IMR-90 (cell line): Measurements from ENCODE around the gene MPG. TPM values are rescaled to one million over a fixed set of nuclear protein-coding genes. Genes with fewer than 3 reads are reported as not detected.

Experiments used
- ATAC-seq: fragments of 200-7000 bp; cut with Tn5 transposase; 2 replicates; pipeline ENCODE4 v1.9.1; 2020; ENCODE audit warnings: low read depth, mild to moderate bottlenecking, moderate library complexity
- BruUV-seq: library from RNA; stranded (reverse); fragments of 400-500 nt; replicated peaks from 2 replicates; lab custom pipeline; 2021; lab: Mats Ljungman, UMichigan
- CTCF ChIA-PET: fragments of 300-600 bp; formaldehyde crosslinking; extraction: SDS; loops from one replicate; lab custom pipeline; 2021; ENCODE audit warnings: antibody characterized with exemption; lab: Yijun Ruan, JAX
- POLR2A ChIA-PET: fragments of 300-600 bp; sonication (Branson Sonifier 250); formaldehyde crosslinking; loops from one replicate; lab custom pipeline; 2022; ENCODE audit warnings: antibody characterized with exemption; ENCODE audit not compliant: unreplicated experiment; lab: Charles Lee
- DNase-seq: peaks from one replicate; pipeline ENCODE4 v3.0.0; 2013
- H2AFZ ChIP-seq: replicated peaks from 2 replicates; pipeline ENCODE3; 2013; ENCODE audit warnings: low read length, mild to moderate bottlenecking; ENCODE audit not compliant: poor library complexity
- H2AK5ac ChIP-seq: 2 replicates; pipeline ENCODE4 v1.6.1; 2013; ENCODE audit warnings: low read depth, low read length, inconsistent platforms
- H2AK9ac ChIP-seq: replicated peaks from 2 replicates; pipeline ENCODE3; 2013; ENCODE audit warnings: mild to moderate bottlenecking, low read depth, low read length, moderate library complexity; ENCODE audit not compliant: poor library complexity
- H2BK120ac ChIP-seq: 2 replicates; pipeline ENCODE4 v1.6.1; 2013; ENCODE audit warnings: low read depth, low read length, inconsistent platforms
- H2BK15ac ChIP-seq: 3 replicates; pipeline ENCODE4 v1.6.1; 2013; ENCODE audit warnings: low read depth, low read length, inconsistent platforms
- H2BK20ac ChIP-seq: 2 replicates; pipeline ENCODE4 v1.6.1; 2013; ENCODE audit warnings: low read depth, mild to moderate bottlenecking, inconsistent platforms, low read length, moderate library complexity
- H2BK5ac ChIP-seq: 2 replicates; pipeline ENCODE4 v1.6.1; 2013; ENCODE audit warnings: mild to moderate bottlenecking, low read depth, low read length, inconsistent platforms; ENCODE audit not compliant: poor library complexity, severe bottlenecking
- H3K14ac ChIP-seq: replicated peaks from 2 replicates; pipeline ENCODE4 v1.6.1; 2013; ENCODE audit warnings: low read depth, low read length, inconsistent platforms
- H3K18ac ChIP-seq: 2 replicates; pipeline ENCODE4 v1.6.1; 2013; ENCODE audit warnings: low read depth, low read length, control low read depth
- H3K23ac ChIP-seq: 2 replicates; pipeline ENCODE4 v1.6.1; 2013; ENCODE audit warnings: low read depth, low read length, inconsistent platforms
- H3K27ac ChIP-seq: 2 replicates; pipeline ENCODE4 v1.5.1; 2013; ENCODE audit warnings: mild to moderate bottlenecking, control low read depth, low read length; ENCODE audit not compliant: insufficient read depth
- H3K27me3 ChIP-seq: 2 replicates; pipeline ENCODE4 v1.6.1; 2013; ENCODE audit warnings: low read length; ENCODE audit not compliant: control insufficient read depth, insufficient read depth
- H3K36me3 ChIP-seq: 2 replicates; pipeline ENCODE4 v1.6.1; 2013; ENCODE audit warnings: low read length, mixed read lengths; ENCODE audit not compliant: control insufficient read depth, insufficient read depth
- H3K4ac ChIP-seq: 2 replicates; pipeline ENCODE4 v1.6.1; 2013; ENCODE audit warnings: low read depth, low read length, inconsistent platforms
- H3K4me1 ChIP-seq: 2 replicates; pipeline ENCODE4 v1.6.1; 2013; ENCODE audit warnings: low read length, mixed read lengths; ENCODE audit not compliant: control insufficient read depth, insufficient read depth
- H3K4me2 ChIP-seq: 2 replicates; pipeline ENCODE4 v1.6.1; 2013; ENCODE audit warnings: low read depth, mild to moderate bottlenecking, control low read depth, low read length, moderate library complexity
- H3K4me3 ChIP-seq: 2 replicates; pipeline ENCODE4 v1.5.1; 2013; ENCODE audit warnings: low read depth, mild to moderate bottlenecking, control low read depth, low read length, moderate library complexity; ENCODE audit not compliant: insufficient read depth
- H3K56ac ChIP-seq: 2 replicates; pipeline ENCODE4 v1.6.1; 2013; ENCODE audit warnings: low read length, inconsistent platforms; ENCODE audit not compliant: insufficient read depth; ENCODE audit errors: extremely low read depth
- H3K79me1 ChIP-seq, 2 experiments: 2 replicates each; pipeline ENCODE4 v1.6.1; 2013; ENCODE audit warnings: low read length in 2 of 2, inconsistent platforms in 1 of 2, low read depth in 1 of 2
- H3K9ac ChIP-seq: 2 replicates; pipeline ENCODE4 v1.6.1; 2013; ENCODE audit warnings: low read depth, low read length, control low read depth
- H3K9me1 ChIP-seq: 2 replicates; pipeline ENCODE4 v1.6.1; 2013; ENCODE audit warnings: low read length, inconsistent platforms; ENCODE audit not compliant: insufficient read depth
- H3K9me3 ChIP-seq: 2 replicates; pipeline ENCODE4 v1.6.1; 2013; ENCODE audit warnings: low read length; ENCODE audit not compliant: control insufficient read depth, insufficient read depth
- H4K20me1 ChIP-seq: 2 replicates; pipeline ENCODE4 v1.6.1; 2013; ENCODE audit warnings: low read length, inconsistent platforms; ENCODE audit not compliant: insufficient read depth
- H4K5ac ChIP-seq: 2 replicates; pipeline ENCODE4 v1.6.1; 2013; ENCODE audit warnings: mild to moderate bottlenecking, low read depth, low read length, control low read depth
- H4K8ac ChIP-seq, 2 experiments: 2 replicates each; pipeline ENCODE4 v1.6.1; 2013; ENCODE audit warnings: low read depth in 2 of 2, low read length in 2 of 2, control low read depth in 1 of 2, inconsistent platforms in 1 of 2
- H4K91ac ChIP-seq: 2 replicates; pipeline ENCODE4 v1.6.1; 2013; ENCODE audit warnings: low read depth, low read length, inconsistent platforms; ENCODE audit not compliant: insufficient read depth
- CEBPB ChIP-seq: IDR thresholded peaks from 2 replicates; pipeline ENCODE4 v1.6.1; 2012; ENCODE audit warnings: low read depth, low read length, improper control_type of control experiment
- CHD1 ChIP-seq: IDR thresholded peaks from 2 replicates; pipeline ENCODE4 v1.6.1; 2012; ENCODE audit warnings: low read depth, low read length, improper control_type of control experiment
- FOS ChIP-seq: fragments of 150-350 bp; IDR thresholded peaks from 2 replicates; pipeline ENCODE4 v1.6.1; 2016; ENCODE audit warnings: low read depth, low read length
- MAFK ChIP-seq: IDR thresholded peaks from 2 replicates; pipeline ENCODE4 v1.6.1; 2012; ENCODE audit warnings: low read depth, low read length, improper control_type of control experiment
- MAZ ChIP-seq: IDR thresholded peaks from 2 replicates; pipeline ENCODE4 v1.6.1; 2012; ENCODE audit warnings: low read depth, mild to moderate bottlenecking, low read length, improper control_type of control experiment, moderate library complexity, borderline replicate concordance
- MXI1 ChIP-seq: IDR thresholded peaks from 2 replicates; pipeline ENCODE4 v1.6.1; 2012; ENCODE audit warnings: low read depth, mild to moderate bottlenecking, low read length, moderate library complexity, borderline replicate concordance
- POLR2A ChIP-seq: IDR thresholded peaks from 2 replicates; pipeline ENCODE4 v1.6.1; 2012; ENCODE audit warnings: mild to moderate bottlenecking, low read depth, low read length
- RAD21 ChIP-seq: IDR thresholded peaks from 2 replicates; pipeline ENCODE4 v1.6.1; 2012; ENCODE audit warnings: low read length, improper control_type of control experiment
- RFX5 ChIP-seq: IDR thresholded peaks from 2 replicates; pipeline ENCODE4 v1.8.0; 2012; ENCODE audit warnings: low read depth, mild to moderate bottlenecking, low read length, moderate library complexity
- SMC3 ChIP-seq: fragments of 150-350 bp; IDR thresholded peaks from 2 replicates; pipeline ENCODE4 v1.6.1; 2016; ENCODE audit warnings: low read depth, mild to moderate bottlenecking, antibody characterized with exemption, low read length, moderate library complexity
- WGBS, 2 experiments: methylation state at CpG; one replicate each; pipeline versions ENCODE4 v1.1.5 to v1.1.7; 2013; ENCODE audit warnings: missing lambda C conversion rate in 2 of 2; ENCODE audit not compliant: insufficient read length in 1 of 2; ENCODE audit errors: extremely low coverage in 2 of 2; 5-methylcytosine and 5-hydroxymethylcytosine counted together
- dilution Hi-C: fragments of 300-500 bp; cut with HindIII; formaldehyde crosslinking; loops from one replicate; pipeline ENCODE4 v1.14.3; 2018; ENCODE audit warnings: low sequenced_read_pairs; ENCODE audit not compliant: unreplicated experiment
- in situ Hi-C: fragments of 300-500 bp; cut with MboI; formaldehyde crosslinking; loops from 3 replicates; pipeline ENCODE4 v1.14.3; 2019; ENCODE audit warnings: low sequenced_read_pairs, inconsistent platforms, mixed read lengths
- intact Hi-C: fragments of 100-400 bp; cut with micrococcal nuclease; formaldehyde crosslinking; loops from 2 replicates; pipeline ENCODE4 v1.10.0; 2022
- polyA plus RNA-seq, 3 experiments: library from polyadenylated mRNA; depleted of rRNA; stranded (reverse); fragments of >200 nt; gene quantifications; 2 replicates each; pipeline ENCODE4 v1.2.3, GENCODE V29; 2012; ENCODE audit warnings: low replicate concordance in 1 of 3
- total RNA-seq: library from RNA; depleted of rRNA; stranded (reverse); fragments of >200 nt; gene quantifications from 2 replicates; pipeline ENCODE4 v1.2.3, GENCODE V29; 2012
- TF ChIP-seq, protein P1 (sequence below): fragments of 150-350 bp; IDR thresholded peaks from 2 replicates; pipeline ENCODE4 v1.6.1; 2017; ENCODE audit warnings: mild to moderate bottlenecking, antibody characterized with exemption, low read length, low read depth
- TF ChIP-seq, protein P2 (sequence below): fragments of 150-350 bp; IDR thresholded peaks from 2 replicates; pipeline ENCODE4 v1.6.1; 2016; ENCODE audit warnings: low read depth, mild to moderate bottlenecking, low read length, moderate library complexity, borderline replicate concordance
- TF ChIP-seq, protein P3 (sequence below): conservative IDR thresholded peaks from 2 replicates; pipeline ENCODE4 v1.5.1; 2012; ENCODE audit warnings: mild to moderate bottlenecking, low read depth, low read length, improper control_type of control experiment

The MPG gene
- total and polyA plus RNA-seq, 2 of the 4 experiments (the other 2 are of a cell fraction), result 66.7 to 135 TPM

DNA sequence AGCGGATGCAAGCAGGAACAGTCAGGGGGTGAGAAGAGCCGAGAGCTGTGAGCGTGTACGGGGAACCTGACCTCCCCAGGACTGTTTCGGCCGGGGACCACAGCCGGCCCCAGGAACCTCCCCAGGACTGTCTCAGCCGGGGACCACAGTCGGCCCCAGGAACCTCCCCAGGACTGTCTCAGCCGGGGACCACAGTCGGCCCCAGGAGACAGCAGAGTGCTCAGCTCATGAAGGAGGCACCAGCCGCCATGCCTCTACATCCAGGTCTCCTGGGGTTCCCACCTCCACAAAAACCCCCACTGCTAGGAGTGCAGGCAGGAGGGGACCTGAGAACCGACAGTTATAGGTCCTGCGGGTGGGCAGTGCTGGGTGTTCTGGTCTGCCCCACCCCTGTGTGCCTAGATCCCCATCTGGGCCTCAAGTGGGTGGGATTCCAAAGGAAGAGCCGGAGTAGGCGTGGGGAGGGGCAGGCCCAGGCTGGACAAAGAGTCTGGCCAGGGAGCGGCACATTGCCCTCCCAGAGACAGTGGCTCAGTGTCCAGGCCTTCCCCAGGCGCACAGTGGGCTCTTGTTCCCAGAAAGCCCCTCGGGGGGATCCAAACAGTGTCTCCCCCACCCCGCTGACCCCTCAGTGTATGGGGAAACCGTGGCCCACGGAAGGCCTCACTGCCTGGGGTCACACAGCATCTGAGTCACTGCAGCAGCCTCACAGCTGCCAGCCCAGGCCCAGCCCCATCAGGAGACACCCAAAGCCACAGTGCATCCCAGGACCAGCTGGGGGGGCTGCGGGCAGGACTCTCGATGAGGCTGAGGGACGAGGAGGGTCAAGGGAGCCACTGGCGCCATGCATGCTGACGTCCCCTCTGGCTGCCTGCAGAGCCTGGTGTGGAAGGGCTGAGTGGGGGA, 9.9 kb upstream of the MPG start:
- Histone ChIP-seq H2BK20ac (no peak overlapping the region), H3K23ac (no peak overlapping the region), H4K8ac (peak overlapping the region in 1 of 2 experiments; percentile 13; a peak in 1 of 4 replicates), H4K91ac (0 out of 2 replicates have a peak overlapping the region, but pooled peaks have one; percentile 16), H3K9me3 (no peaks in the 10 kb centered on the region), H2BK15ac (no peak overlapping the region), H3K9me1 (peaks cover 15% of the 10 kb centered on the region), H2AFZ (peak overlapping the region; percentile 47), H3K4me3 (no peak overlapping the region), H3K27me3 (no peaks in the 10 kb centered on the region), H2AK9ac (peak overlapping the region; percentile 97), H2AK5ac (peak overlapping the region; percentile 75), H3K27ac (peak overlapping the region; percentile 54), H3K9ac (no peak overlapping the region), H4K5ac (no peak overlapping the region), H4K20me1 (peaks cover 86% of the 10 kb centered on the region), H3K4me2 (peak overlapping the region; percentile 55; the same call in 1 of the 2 replicates), H3K4ac (peak overlapping the region; percentile 55), H2BK120ac (no peak overlapping the region), H3K14ac (0 out of 2 replicates have a peak overlapping the region, but pooled peaks have one; percentile 48), H3K36me3 (peaks cover 20% of the 10 kb centered on the region; the same call in 1 of the 2 replicates), H3K79me1 (peaks cover 28 to 92% of the 10 kb centered on the region in 2 experiments), H3K18ac (no peak overlapping the region), H3K4me1 (peaks cover 49% of the 10 kb centered on the region), H3K56ac (no peak overlapping the region), H2BK5ac (peak overlapping the region; percentile 40)
- intact Hi-C loops (no loop called here), dilution Hi-C loops (no loop called here), in situ Hi-C loops (no loop called here)
- ChIA-PET CTCF (interaction anchor here (0.5 to 1.0 kb wide), 2 partner anchors 39 to 124 kb away, joined by 3 read pairs; no protein-coding TSS in a partner anchor), POLR2A (no interaction called here)
- ATAC-seq, result peak; percentile 10
- peak; percentile 49 for DNase-seq
- BruUV-seq, result no TSS peak
- 72% methylated on average over 11 of the region's 27 CpGs; no CpG with 5 or more reads in 1 of the 2 experiments for WGBS, 2 experiments
- TF ChIP-seq POLR2A (no peak), CEBPB (peak; percentile 60), MAZ (peak; percentile 42; the same call in 1 of the 2 replicates), FOS (peak; percentile 67), SMC3 (no peak), RAD21 (0 out of 2 replicates have a peak, but pooled peaks have one; percentile 4), CHD1 (no peak), RFX5 (no peak), MAFK (no peak), MXI1 (no peak)
- TF ChIP-seq, protein P1, sequence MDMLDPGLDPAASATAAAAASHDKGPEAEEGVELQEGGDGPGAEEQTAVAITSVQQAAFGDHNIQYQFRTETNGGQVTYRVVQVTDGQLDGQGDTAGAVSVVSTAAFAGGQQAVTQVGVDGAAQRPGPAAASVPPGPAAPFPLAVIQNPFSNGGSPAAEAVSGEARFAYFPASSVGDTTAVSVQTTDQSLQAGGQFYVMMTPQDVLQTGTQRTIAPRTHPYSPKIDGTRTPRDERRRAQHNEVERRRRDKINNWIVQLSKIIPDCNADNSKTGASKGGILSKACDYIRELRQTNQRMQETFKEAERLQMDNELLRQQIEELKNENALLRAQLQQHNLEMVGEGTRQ, result no peak
- TF ChIP-seq, protein P2, sequence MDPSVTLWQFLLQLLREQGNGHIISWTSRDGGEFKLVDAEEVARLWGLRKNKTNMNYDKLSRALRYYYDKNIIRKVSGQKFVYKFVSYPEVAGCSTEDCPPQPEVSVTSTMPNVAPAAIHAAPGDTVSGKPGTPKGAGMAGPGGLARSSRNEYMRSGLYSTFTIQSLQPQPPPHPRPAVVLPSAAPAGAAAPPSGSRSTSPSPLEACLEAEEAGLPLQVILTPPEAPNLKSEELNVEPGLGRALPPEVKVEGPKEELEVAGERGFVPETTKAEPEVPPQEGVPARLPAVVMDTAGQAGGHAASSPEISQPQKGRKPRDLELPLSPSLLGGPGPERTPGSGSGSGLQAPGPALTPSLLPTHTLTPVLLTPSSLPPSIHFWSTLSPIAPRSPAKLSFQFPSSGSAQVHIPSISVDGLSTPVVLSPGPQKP, result no peak
- TF ChIP-seq, protein P3, sequence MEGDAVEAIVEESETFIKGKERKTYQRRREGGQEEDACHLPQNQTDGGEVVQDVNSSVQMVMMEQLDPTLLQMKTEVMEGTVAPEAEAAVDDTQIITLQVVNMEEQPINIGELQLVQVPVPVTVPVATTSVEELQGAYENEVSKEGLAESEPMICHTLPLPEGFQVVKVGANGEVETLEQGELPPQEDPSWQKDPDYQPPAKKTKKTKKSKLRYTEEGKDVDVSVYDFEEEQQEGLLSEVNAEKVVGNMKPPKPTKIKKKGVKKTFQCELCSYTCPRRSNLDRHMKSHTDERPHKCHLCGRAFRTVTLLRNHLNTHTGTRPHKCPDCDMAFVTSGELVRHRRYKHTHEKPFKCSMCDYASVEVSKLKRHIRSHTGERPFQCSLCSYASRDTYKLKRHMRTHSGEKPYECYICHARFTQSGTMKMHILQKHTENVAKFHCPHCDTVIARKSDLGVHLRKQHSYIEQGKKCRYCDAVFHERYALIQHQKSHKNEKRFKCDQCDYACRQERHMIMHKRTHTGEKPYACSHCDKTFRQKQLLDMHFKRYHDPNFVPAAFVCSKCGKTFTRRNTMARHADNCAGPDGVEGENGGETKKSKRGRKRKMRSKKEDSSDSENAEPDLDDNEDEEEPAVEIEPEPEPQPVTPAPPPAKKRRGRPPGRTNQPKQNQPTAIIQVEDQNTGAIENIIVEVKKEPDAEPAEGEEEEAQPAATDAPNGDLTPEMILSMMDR, result no peak
